NCI-H1436 (cell line): Measurements from ENCODE around the gene ERICH4.
"Not testable (repeated sequence)": the region's sequence is repeated elsewhere in the genome, so short reads cannot be mapped to it uniquely, and the experiment has no call there.

Source experiments
- DNase-seq: peaks from one replicate; lab custom pipeline; 2025; lab: John Stamatoyannopoulos, UW

Gene ERICH4

GRCh38 chr19:41478875-41479756, 36.2 kb downstream of the ERICH4 start:
- DNase-seq, result no peak

- no peak for DNase-seq
Observed at GRCh38 chr19:41479757-41480191, 36.8 kb downstream of the ERICH4 start.

GRCh38 chr19:41480336-41480735, 37.4 kb downstream of the ERICH4 start:
- DNase-seq, result no peak

- no peak for DNase-seq
Observed at GRCh38 chr19:41484822-41485221, 41.9 kb downstream of the ERICH4 start.

GRCh38 chr19:41486953-41487352, 44.0 kb downstream of the ERICH4 start:
- not testable (repeated sequence) for DNase-seq

- no peak for DNase-seq
Observed at GRCh38 chr19:41492843-41493242, 49.9 kb downstream of the ERICH4 start.
